Mucosa of gallbladder (tissue), 1 donor: ENCODE measurements around the gene DTX4. TPM values are rescaled to one million over a fixed set of nuclear protein-coding genes. Genes with fewer than 3 reads are reported as not detected.
A peak's percentile ranks its signal among the peaks of the same experiment; 100 is the strongest.

ENCODE experiments used
- DNase-seq: peaks from one replicate; pipeline ENCODE4 v3.0.0-alpha.2; 2020; ENCODE audit warnings: low spot score
- total RNA-seq: library from RNA; stranded (reverse); gene quantifications from one replicate; pipeline ENCODE4 v1.2.1, GENCODE V29; 2021
- donor health status: DM: no; HTN: no; CAD: no.

The DTX4 gene
- total RNA-seq, 1 donor from 2014 or later: 63.6 TPM

DNA sequence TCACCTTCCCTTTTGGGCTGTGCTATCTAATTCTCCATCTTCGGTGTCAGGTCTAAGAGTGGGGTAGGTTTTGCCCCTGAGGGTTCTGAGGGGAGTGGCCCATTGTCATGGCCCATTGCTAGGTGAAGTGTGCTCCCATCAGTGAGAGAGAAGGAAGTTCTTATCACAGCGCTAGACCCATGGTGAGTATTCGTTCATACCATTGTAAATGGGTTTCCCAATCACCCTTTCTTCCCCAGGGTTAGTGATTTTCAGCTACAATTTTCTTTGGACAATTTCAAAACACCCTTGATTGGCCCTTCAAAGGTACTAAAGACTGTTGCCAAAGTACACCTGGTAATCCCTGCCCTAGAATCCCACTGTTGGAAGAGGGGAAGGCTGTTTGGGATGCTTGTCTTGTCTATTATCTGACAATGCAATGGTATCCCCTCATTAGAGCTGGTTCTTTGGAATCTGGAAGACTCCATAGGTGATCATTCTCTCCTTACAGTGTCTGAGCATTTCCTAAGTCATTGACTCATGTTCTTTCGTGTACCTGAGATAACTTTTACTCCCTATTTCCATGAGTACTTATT, 20.6 kb downstream of the DTX4 start:
- DNase-seq: no peak

GRCh38 chr11:59193587-59194130, 21.7 kb downstream of the DTX4 start:
- no peak for DNase-seq

- no peak for DNase-seq
Observed at GRCh38 chr11:59195586-59195985, 23.7 kb downstream of the DTX4 start.

- DNase-seq: no peak
Observed at GRCh38 chr11:59196777-59197176, 24.8 kb downstream of the DTX4 start.

- DNase-seq: peak; percentile 72
Observed at GRCh38 chr11:59197991-59198390, 26.1 kb downstream of the DTX4 start.

DNA sequence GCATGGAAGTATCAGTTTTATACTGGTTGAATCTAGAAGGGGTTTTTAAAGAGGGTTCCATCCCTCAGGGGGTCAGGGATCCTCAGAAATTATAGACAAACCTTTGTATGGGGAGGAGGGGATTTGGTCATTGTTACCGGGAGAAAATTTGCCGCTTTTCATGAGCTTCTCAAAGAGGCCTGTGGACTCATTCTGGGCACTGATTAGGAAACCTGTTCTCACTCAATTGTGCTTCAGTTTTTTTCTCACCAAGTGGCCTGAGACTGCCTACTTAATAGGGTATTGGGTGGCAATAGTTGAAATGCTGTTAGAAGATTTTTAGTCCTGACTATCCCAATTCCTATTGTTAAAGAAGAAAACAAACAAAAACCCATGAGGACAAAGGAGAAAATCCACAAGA, 26.8 kb downstream of the DTX4 start:
- no peak for DNase-seq

DNA sequence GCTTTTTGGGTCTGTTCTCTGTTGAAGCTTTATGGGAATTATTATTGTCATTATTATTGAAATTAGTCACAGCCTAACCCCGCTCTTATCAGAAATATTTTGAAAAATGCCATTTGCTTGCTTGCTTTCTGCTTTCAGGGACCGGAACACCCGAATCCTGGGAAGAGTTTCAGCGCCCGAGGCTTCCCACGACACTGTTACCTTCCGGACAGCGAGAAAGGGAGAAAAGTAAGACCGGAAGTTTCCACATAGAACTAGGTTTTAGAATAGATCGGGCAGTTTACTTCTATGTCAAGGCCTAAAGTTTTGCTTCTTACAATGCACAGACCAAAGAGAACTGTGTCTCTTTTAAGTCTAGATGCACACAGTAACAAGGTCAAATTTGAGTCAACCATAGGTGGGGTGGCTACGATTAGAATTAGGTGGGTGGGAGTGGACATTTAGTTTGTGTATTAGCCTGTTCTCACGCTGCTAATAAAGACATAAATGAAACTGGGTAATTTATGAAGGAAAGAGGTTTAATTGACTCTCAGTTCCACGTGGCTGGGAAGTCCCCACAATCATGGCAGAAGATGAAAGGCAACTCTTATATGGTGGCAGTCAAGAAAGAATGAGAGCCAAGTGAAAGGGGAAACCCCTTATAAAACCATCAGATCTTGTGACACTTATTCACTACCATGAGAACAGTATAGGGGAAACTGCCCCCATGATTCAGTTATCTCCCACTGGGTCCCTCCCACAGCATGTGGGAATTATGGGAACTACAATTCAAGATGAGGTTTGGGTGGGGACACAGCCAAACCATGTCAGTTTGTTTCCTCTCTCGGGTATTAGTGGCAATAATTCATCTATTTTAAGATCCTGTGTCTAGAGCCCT, 27.9 kb downstream of the DTX4 start:
- no peak for DNase-seq

DNA sequence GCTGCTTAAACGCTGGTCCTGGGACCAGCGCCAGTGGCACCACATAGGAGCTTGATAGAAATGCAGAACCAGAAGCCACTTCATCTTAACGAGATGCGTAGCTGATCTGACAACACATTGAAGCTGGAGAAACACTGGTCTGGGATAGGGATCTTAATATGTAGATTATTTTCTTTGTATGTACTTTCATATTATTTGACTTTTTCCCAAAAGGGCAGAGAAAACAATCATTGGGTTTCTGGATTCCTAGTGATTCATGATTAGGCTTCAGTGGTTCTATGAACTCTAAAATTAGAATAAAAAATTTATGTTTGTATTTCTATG, 28.5 kb downstream of the DTX4 start:
- no peak for DNase-seq

- no peak for DNase-seq
Observed at GRCh38 chr11:59201353-59201752, 29.4 kb downstream of the DTX4 start.

DNA sequence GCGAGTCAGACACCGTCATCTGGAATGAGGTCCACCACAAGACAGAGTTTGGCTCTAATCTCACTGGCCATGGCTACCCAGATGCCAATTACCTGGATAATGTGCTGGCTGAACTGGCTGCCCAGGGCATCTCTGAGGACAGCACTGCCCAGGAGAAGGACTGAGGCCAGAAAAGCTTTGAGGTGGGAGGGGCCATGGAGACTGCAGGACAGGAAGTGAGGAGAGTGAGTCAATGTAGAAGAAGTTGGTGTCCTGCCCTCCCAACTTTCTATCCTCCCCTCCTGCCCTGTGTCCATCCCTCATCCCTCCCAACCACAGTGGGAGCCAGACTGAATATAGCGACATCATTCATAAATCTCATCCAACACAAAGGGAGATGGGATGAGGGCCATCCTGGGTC, 32.8 kb downstream of the DTX4 start:
- DNase-seq: no peak

DNA sequence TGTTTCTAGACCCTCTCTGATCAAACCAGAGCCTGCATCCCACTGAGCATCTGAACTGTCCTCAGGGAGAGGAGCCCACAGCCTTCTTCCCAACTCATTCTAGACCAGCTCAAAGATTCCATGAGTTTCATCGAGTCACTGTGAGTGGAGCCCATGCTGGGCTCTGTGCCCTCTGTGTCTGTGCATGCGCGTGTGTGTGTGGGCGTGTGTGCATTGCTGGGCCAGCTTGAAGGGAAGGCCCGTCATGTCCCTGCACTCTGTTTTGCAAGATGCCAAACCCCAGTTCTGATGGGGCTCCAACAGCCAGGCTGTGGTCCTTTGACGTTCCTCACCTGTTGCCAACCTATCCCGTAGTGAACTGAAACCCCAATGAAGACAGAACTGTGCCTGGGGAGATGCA, 33.7 kb downstream of the DTX4 start:
- no peak for DNase-seq

- DNase-seq: peak; percentile 51
Observed at GRCh38 chr11:59206635-59207034, 34.7 kb downstream of the DTX4 start.

GRCh38 chr11:59207988-59208451, 36.1 kb downstream of the DTX4 start:
- DNase-seq: no peak

DNA sequence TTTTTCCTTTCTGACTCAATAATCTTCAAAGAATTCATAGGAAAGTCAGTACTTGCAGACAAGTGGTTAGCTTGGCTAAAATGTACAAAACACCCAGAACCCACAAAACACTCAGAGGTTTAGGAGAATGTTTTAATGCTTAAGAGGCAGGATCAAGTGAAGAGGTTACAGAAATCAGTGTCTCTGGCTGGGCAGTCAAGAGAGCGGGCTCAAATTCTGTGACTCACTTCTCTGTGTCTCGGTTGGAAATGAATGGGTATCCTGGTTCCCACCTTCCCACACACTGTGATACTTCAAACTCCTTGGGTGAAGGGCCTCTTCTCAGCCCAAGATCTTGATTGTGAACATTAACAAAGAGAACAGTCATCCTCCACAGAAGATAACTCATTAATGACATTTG, 37.0 kb downstream of the DTX4 start:
- no peak for DNase-seq

GRCh38 chr11:59212222-59212621, 40.3 kb downstream of the DTX4 start:
- no peak for DNase-seq

GRCh38 chr11:59212744-59213631, 41.1 kb downstream of the DTX4 start, which contains the start of gene MPEG1:
MPEG1 (minus strand) TSS chr11:59212927; CDS start chr11:59212865, 62 bp downstream.
- no peak for DNase-seq

DNA sequence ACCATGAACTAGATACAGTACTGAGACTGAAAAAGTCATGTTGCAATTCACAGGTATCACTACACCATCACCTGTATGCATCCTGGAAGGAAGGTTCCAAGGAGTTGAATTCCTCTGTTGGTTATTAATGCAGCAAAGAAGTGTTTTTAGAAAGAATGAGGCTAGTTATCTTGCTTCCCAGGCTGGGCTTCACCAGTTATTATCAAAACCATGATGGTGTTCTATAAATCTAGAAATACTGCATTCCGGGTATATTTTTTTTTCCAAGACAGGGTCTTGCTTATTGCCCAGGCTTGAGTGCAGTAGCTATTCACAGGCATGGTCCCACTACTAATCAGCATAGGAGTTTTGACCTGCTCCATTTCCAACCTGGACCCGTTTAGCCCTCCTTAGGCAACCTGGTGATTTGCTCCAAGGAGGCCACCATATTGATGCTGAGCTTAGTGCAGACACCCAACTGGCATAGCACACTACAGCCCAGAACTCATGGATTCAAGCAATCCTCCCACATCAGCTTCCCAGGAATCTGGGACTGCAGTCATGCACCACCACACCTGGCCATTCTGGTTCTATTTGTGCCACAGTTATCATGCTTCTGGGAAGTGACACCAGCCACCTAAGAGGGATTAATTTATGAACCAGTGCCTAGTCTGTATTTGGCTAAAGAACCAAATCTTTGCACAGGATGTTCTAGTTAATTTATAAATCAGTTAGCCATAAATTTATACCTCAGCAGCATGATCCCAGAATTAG, 42.4 kb downstream of the DTX4 start:
- DNase-seq: no peak

DNA sequence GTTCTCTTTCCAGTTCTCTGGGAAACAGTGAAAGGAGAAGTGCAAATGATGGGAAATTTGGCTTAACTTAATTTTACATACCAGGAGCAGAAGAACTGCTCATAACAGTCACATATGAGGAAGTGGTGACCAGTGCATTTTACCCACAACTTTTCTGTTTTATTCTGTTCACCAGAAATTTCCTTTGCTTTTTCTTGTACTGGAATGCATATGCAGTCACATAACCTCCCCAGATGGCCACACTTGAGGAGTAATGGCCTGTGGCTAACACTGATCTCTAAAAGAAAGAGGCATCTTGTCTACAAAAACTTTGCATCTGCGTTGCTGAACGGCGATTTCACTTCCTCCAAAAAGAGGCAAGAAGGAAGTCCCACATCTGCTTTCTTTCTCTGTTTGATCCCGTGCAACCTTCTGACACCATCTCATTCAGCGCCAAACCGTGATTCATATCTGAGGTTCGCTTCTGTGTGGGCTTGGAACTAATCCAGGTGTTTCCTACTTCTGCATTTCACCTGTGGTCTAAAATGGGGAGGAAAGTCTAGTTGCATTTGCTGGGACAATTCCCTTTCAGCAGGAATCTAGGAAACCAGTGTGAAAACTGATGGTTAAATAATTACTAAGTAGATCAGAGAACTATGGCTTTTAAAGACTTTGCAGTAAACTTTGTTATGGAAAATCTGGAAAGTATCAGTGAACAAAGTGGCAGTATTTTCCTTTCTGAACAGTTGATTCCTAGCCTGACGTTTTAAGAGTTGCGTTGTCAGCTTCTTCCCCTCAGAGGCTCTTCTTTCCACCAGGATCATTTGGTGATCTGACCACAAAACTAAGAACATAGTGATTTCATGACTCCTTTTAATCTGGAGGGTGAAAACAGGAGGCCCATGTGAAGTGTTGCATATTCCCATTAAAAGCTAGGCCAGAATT, 45.0 kb downstream of the DTX4 start:
- peak; percentile 64 for DNase-seq

DNA sequence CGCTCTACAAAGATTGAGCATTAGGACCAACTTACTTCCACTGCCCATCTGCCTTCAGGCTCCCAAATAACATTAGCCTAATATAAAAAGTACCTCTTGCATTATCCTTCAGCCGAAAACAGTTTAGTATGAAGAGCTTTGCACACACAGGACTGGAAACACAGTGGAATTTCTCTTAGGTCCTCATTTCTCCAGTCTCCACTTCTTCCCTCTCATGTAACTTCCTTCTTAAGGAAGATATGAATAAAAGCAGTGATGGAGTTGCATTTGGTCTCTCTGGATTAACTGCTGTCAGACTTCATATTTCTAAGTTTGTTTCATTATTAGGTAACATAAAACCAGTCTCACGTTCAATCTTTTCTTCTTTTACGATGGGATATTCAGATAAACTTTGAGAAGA, 46.4 kb downstream of the DTX4 start:
- DNase-seq: no peak

DNA sequence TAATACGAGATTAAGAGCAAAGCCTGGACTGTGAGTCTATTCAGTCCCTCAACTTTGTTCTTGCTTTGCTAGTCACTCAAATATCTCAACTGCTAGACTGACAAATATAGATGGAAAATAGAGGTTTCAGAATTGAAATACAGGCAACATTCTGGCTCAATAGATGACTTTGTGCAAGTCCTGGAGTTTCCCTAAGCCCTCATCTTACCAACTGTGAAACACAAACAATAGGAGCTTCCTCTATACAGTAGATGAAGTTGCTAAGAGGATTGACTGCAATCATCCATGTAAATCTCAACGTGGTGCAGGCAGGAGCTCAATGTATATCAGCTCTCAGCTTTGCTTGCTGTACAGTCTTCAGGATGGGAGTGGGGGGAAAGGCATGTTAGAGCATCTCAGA, 47.0 kb downstream of the DTX4 start:
- DNase-seq: no peak
